ENCODE results near the gene SLC4A8. TPM values are rescaled to one million over a fixed set of nuclear protein-coding genes. Genes with fewer than 3 reads are reported as not detected.

Gene SLC4A8
- total RNA-seq, 1 donor from 2014 or later: 2.3 TPM

DNA sequence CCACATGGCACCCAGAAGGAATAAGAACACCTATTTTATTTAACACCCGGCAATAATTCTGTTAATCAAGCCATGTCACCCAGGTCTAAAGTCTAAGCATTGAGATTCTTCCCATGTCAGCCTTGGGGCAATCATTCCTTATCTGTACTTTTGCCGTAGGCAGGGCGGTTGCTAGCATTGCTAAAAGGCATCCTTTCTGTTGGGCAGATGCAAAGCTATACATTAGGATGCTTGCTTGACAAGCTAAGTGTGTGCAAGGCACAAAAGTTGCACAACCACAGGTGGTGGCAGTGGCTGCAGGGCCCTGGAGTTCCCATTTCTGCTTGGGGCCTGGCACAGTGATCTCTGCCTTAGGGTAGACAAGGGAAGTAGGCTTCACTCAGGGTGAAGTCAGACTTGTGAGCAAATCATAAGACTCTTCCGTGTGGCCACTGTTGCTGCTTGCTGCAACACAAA, 20.9 kb upstream of the SLC4A8 start:
- Mint-ChIP-seq H3K4me1 (peaks cover 5% of the 10 kb centered on the region), H3K9me3 (no peaks in the 10 kb centered on the region), H3K27ac (no peak overlapping the region)

GRCh38 chr12:51404627-51405026, 20.0 kb upstream of the SLC4A8 start:
- intact Hi-C loops (cut with micrococcal nuclease): no loop called here
- H3K27ac Mint-ChIP-seq: no peak overlapping the region
- H3K27me3 Mint-ChIP-seq: peaks cover 2% of the 10 kb centered on the region
- H3K4me3 Mint-ChIP-seq: no peak overlapping the region
- no peaks in the 10 kb centered on the region for H3K36me3 Mint-ChIP-seq (ENCODE audit: low read depth)
- DNase-seq: no peak
- peaks cover 5% of the 10 kb centered on the region for H3K4me1 Mint-ChIP-seq
- no peaks in the 10 kb centered on the region for H3K9me3 Mint-ChIP-seq

More for the DNA sequence above, 20.9 kb upstream of the SLC4A8 start:
- no peak for DNase-seq
- intact Hi-C loops (cut with micrococcal nuclease): no loop called here
- Mint-ChIP-seq H3K27me3 (peaks cover 7% of the 10 kb centered on the region), H3K36me3 (ENCODE audit: low read depth) (no peaks in the 10 kb centered on the region), H3K4me3 (no peak overlapping the region)

DNA sequence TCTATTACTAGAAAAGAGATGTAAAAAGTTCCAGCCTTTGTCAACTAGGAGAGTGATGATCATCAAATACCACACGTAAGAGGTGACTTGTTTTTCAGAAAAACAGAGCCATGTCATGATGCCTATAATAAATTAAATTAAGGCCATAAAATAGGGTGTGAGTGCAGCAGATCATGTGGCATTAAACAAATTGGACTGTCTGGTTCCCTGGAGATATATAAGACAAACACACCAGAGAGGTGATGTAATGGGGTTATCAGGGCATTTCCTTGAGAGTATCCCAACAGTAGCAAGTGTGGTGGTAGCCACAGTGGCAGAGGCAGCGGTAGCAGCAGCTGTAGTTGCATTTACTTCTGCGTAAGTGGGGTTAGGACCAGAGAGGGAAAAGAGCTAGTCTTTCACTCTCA, 18.8 kb upstream of the SLC4A8 start:
- DNase-seq: no peak
- Mint-ChIP-seq H3K4me3 (no peak overlapping the region), H3K4me1 (peaks cover 5% of the 10 kb centered on the region), H3K27ac (no peak overlapping the region), H3K9me3 (no peaks in the 10 kb centered on the region), H3K36me3 (ENCODE audit: low read depth) (no peaks in the 10 kb centered on the region), H3K27me3 (peaks cover 2% of the 10 kb centered on the region)
- intact Hi-C loops (cut with micrococcal nuclease): no loop called here

- intact Hi-C loops (cut with micrococcal nuclease): no loop called here
- H3K4me1 Mint-ChIP-seq: peaks cover 5% of the 10 kb centered on the region
- no peaks in the 10 kb centered on the region for H3K9me3 Mint-ChIP-seq
- H3K27ac Mint-ChIP-seq: no peak overlapping the region
- H3K27me3 Mint-ChIP-seq: peaks cover 2% of the 10 kb centered on the region
- H3K36me3 Mint-ChIP-seq (ENCODE audit: low read depth): no peaks in the 10 kb centered on the region
- H3K4me3 Mint-ChIP-seq: no peak overlapping the region
- no peak for DNase-seq
Observed at GRCh38 chr12:51406290-51406689, 18.3 kb upstream of the SLC4A8 start.

DNA sequence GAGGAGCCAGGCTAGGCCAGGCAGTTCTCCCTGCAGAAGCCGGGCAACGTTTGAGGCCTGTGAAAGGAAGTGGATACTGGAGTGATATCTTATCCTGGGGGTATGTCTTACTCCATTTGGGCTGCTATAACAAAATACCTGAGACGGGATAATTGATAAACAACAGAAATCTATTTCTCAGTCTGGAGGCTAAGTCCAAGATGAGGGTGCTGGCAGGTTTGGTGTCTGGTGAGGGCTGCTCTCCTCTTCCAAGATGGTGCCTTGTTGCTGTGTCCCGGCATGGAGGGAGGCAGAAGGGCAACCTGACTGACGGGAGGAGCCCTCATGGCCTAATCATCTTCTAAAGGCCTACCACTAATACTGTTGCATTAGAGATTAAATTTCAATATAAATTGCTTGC, 17.8 kb upstream of the SLC4A8 start:
- H3K27ac Mint-ChIP-seq: no peak overlapping the region
- H3K27me3 Mint-ChIP-seq: peaks cover 2% of the 10 kb centered on the region
- H3K36me3 Mint-ChIP-seq (ENCODE audit: low read depth): no peaks in the 10 kb centered on the region
- no peaks in the 10 kb centered on the region for H3K9me3 Mint-ChIP-seq
- intact Hi-C loops (cut with micrococcal nuclease): no loop called here
- no peak overlapping the region for H3K4me3 Mint-ChIP-seq
- no peak for DNase-seq
- peaks cover 5% of the 10 kb centered on the region for H3K4me1 Mint-ChIP-seq

DNA sequence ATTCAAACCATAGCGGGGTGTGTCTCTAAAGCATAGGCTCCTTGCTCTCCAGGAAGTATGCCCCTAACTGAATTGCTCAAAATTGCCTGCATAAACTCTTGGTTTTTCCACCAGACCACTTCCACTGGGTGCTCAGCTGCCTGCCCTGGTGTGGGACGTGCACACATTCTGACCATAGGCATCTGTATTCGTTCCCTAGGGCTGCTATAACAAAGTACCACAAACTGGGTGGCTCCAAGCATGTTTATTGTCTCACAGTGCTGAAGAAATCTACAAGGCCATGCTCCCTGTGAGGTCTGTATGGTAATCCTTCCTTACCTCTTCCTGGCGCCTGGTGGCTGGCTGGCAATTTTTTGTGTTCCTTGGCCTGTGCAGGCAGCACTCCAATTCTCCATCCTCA, 17.0 kb upstream of the SLC4A8 start:
- Mint-ChIP-seq H3K36me3 (ENCODE audit: low read depth) (no peaks in the 10 kb centered on the region), H3K9me3 (no peaks in the 10 kb centered on the region), H3K4me3 (no peak overlapping the region), H3K27ac (no peak overlapping the region), H3K27me3 (peaks cover 5% of the 10 kb centered on the region), H3K4me1 (peaks cover 5% of the 10 kb centered on the region)
- no peak for DNase-seq
- intact Hi-C loops (cut with micrococcal nuclease): no loop called here

DNA sequence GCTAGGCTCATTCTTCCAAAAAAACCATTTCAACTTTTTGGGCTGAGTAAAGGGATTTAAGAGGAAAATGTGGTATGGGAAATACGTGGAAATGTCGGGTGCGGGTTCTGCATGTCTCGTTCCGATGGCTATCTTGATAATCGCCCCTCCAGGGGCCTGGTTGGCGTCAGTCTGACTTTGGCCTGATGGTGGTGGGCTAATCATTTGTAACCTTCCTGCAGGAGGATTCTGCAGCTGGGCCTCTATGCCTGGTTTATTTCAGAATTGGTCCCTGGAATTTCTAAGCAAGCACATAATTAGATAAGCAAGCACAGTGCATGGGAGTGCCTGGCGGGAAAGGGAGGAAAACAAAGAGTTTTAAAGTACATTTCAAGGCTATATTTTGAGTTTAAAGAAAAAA, 14.8 kb upstream of the SLC4A8 start:
- H3K36me3 Mint-ChIP-seq (ENCODE audit: low read depth): no peaks in the 10 kb centered on the region
- peaks cover 7% of the 10 kb centered on the region for H3K4me1 Mint-ChIP-seq
- no peak for DNase-seq
- intact Hi-C loops (cut with micrococcal nuclease): no loop called here
- H3K9me3 Mint-ChIP-seq: no peaks in the 10 kb centered on the region
- H3K27ac Mint-ChIP-seq: no peak overlapping the region
- H3K27me3 Mint-ChIP-seq: peaks cover 18% of the 10 kb centered on the region
- no peak overlapping the region for H3K4me3 Mint-ChIP-seq

GRCh38 chr12:51413149-51413548, 11.5 kb upstream of the SLC4A8 start:
- intact Hi-C loops (cut with micrococcal nuclease): no loop called here
- H3K36me3 Mint-ChIP-seq (ENCODE audit: low read depth): no peaks in the 10 kb centered on the region
- no peak overlapping the region for H3K27ac Mint-ChIP-seq
- no peak overlapping the region for H3K4me3 Mint-ChIP-seq
- H3K27me3 Mint-ChIP-seq: peaks cover 22% of the 10 kb centered on the region
- H3K4me1 Mint-ChIP-seq: peaks cover 2% of the 10 kb centered on the region
- no peaks in the 10 kb centered on the region for H3K9me3 Mint-ChIP-seq
- no peak for DNase-seq

- Mint-ChIP-seq H3K4me3 (no peak overlapping the region), H3K4me1 (peaks cover 2% of the 10 kb centered on the region), H3K36me3 (ENCODE audit: low read depth) (no peaks in the 10 kb centered on the region), H3K9me3 (no peaks in the 10 kb centered on the region), H3K27ac (no peak overlapping the region), H3K27me3 (peaks cover 22% of the 10 kb centered on the region)
- no peak for DNase-seq
- intact Hi-C loops (cut with micrococcal nuclease): no loop called here
Observed at GRCh38 chr12:51413791-51414190, 10.8 kb upstream of the SLC4A8 start.

DNA sequence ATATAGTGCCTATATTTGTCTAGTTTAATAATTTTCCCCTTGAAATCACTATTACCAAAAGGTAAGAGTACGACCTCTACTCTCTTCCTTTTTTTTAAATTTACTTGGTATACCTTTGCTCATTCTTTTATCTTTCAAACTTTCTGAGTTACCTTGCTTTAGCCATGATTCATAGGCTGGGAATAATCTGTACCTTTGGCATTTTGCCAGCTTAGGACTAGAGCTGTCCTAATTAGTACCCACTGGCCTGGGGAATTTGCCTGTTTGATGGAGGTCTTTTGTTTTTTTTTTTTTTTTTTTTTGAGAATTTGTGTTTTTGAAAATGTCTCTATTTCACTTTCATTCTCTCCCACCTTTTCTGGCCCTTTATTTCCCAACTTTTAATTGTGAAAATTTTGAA, 8.7 kb upstream of the SLC4A8 start:
- H3K36me3 Mint-ChIP-seq (ENCODE audit: low read depth): no peaks in the 10 kb centered on the region
- H3K27me3 Mint-ChIP-seq: peaks cover 26% of the 10 kb centered on the region
- no peak overlapping the region for H3K27ac Mint-ChIP-seq
- no peaks in the 10 kb centered on the region for H3K9me3 Mint-ChIP-seq
- intact Hi-C loops (cut with micrococcal nuclease): no loop called here
- no peak overlapping the region for H3K4me3 Mint-ChIP-seq
- no peak for DNase-seq
- H3K4me1 Mint-ChIP-seq: peaks cover 8% of the 10 kb centered on the region

DNA sequence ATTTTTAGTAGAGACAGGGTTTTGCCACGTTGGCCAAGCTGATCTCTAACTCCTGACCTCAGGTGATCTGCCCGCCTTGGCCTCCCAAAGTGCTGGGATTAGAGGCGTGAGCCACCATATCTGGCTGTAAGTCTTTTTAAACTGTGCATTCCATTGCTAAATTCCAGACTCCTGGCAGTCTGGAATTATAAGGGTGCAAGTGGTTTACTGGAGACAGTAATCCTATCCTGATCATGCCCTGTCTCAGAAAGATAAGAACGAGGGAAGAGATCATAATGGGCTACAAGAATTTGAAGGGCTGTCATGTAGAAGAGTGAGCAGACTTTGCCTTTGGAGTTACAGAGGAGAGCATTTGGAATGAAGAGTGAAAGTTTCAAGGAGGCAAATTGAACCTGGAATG, 6.8 kb upstream of the SLC4A8 start:
- no peak for DNase-seq
- peaks cover 7% of the 10 kb centered on the region for H3K4me1 Mint-ChIP-seq
- no peak overlapping the region for H3K27ac Mint-ChIP-seq
- intact Hi-C loops (cut with micrococcal nuclease): no loop called here
- peaks cover 22% of the 10 kb centered on the region for H3K27me3 Mint-ChIP-seq
- H3K36me3 Mint-ChIP-seq (ENCODE audit: low read depth): no peaks in the 10 kb centered on the region
- no peaks in the 10 kb centered on the region for H3K9me3 Mint-ChIP-seq
- H3K4me3 Mint-ChIP-seq: no peak overlapping the region

DNA sequence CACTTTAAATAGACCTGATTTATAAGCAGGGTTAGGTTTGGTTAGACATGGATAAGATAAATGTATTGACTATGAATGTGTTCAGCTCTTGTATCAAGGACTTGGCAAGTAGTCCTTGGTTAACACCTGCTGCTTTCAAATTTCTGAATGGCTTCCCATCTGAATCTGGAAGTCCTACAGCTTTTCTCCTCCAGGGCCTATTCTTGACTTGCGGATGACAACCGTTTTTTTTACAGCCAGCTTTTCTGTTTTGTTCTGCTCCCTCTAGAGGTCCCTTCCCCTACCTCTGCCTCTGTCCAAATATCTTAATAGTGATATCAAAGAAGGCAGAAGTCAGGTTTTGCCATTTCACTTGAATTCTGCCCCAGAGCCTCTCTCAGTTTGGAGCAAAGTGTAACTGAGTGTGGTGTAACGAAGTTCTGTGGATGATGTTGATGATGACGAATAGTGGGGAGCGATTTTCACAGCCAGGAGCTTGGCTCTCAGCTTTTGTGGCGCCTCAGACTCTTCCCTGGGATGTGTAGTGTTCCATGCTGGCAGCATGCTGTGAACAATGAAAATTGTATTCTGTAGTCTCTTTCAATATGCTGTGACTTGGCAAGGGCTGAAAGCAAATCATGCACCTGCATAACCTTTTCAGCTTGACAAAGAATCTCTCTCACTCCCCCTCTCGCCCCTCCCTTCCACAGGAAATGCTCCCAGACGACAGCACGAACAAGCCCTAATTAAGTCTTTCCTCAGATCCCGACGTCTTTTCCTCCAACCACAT, 5.0 kb upstream of the SLC4A8 start:
- intact Hi-C loops (cut with micrococcal nuclease): loop anchor here (5.0 kb wide), 1 partner anchor 403 kb away; no protein-coding TSS in a partner anchor
- no peak overlapping the region for H3K27ac Mint-ChIP-seq
- H3K27me3 Mint-ChIP-seq: peaks cover 11% of the 10 kb centered on the region
- no peak overlapping the region for H3K4me3 Mint-ChIP-seq
- no peaks in the 10 kb centered on the region for H3K9me3 Mint-ChIP-seq
- H3K4me1 Mint-ChIP-seq: peaks cover 10% of the 10 kb centered on the region
- no peak for DNase-seq
- no peaks in the 10 kb centered on the region for H3K36me3 Mint-ChIP-seq (ENCODE audit: low read depth)

DNA sequence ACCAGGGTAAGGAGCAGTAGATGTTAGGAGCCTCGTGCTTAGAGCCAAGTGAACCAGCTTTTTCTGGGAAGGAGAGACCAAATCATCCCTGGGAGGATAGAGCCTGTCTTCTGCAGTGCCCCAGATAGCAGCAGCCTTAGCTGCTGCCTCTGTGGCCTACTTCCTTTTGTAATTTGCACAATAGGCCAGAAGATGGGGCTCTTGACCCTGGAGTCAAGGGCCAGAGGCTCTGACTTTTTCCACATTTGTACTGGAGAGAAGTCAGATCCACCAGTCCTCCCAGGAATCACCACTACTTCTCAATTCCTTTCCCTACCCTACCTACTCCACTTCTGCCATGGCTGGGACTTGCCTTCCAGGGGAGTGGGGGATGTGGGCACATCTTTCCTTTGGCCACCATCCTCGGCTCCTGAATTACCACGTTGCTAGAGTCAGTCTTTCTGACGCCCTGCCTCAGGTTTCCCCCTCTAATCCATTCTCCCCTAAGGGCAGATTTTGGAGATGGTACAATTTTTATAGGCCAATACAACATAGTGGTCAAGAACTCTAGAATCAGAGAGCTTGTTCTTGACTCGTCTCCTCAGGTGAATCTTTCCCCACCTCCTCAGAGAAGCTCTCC, 3.3 kb upstream of the SLC4A8 start:
- intact Hi-C loops (cut with micrococcal nuclease): loop anchor here (1.0 to 5.0 kb wide), 3 partner anchors 111 to 454 kb away; no protein-coding TSS in a partner anchor
- no peaks in the 10 kb centered on the region for H3K36me3 Mint-ChIP-seq (ENCODE audit: low read depth)
- peaks cover 8% of the 10 kb centered on the region for H3K27me3 Mint-ChIP-seq
- no peak overlapping the region for H3K4me3 Mint-ChIP-seq
- H3K4me1 Mint-ChIP-seq: peaks cover 14% of the 10 kb centered on the region
- no peaks in the 10 kb centered on the region for H3K9me3 Mint-ChIP-seq
- DNase-seq: peak; percentile 90
- no peak overlapping the region for H3K27ac Mint-ChIP-seq

DNA sequence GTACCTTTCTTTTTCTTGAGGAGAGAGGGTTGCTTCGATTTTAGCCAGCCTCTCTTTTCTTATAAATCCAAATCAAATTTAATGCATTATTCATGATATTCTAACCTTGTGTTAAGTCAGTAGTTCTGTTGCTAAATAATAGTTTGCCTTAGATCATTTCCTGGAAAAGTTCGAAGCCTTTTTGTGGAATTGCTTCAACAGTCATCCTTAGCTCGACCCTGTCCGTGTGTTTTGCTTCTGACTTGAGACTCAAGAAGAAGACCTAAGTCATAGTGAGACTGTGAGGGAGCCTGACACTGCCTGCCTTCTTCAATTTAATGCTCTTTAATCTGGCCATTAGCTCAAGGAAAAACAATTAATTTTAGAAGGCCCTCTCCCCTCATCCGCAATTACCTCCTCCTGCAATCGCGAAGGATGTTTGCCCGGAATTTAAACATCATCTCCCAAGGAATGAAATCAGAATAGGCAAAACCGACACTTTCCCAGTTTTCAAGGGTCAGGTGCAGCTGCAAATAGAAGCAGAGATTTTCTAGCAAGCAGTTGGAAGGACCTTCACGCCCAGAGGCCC, 453 bp upstream of the SLC4A8 start:
- Mint-ChIP-seq H3K27ac (peak overlapping the region; percentile 6), H3K4me3 (peak overlapping the region; percentile 83), H3K9me3 (no peaks in the 10 kb centered on the region), H3K36me3 (ENCODE audit: low read depth) (no peaks in the 10 kb centered on the region), H3K4me1 (peaks cover 20% of the 10 kb centered on the region), H3K27me3 (peaks cover 10% of the 10 kb centered on the region)
- intact Hi-C loops (cut with micrococcal nuclease): loop anchor here (5.0 kb wide), 1 partner anchor 398 kb away; no protein-coding TSS in a partner anchor
- DNase-seq: no peak

All from activated CD4-positive, alpha-beta T cell treated with anti-CD3 and anti-CD28 coated beads, Interleukin-2, amount 10 ng/mL, durations not matched to agents 24 days and 14 days (primary cell).